HepG2 (cell line): ENCODE results near the gene SDC4. TPM values are rescaled to one million over a fixed set of nuclear protein-coding genes. Genes with fewer than 3 reads are reported as not detected.

ENCODE experiments used
- AKNA ChIP-seq: sonication (generic); formaldehyde crosslinking; IDR thresholded peaks from 2 replicates; pipeline ENCODE4 v1.4.0; 2020; ENCODE audit warnings: missing genetic modification reagents, borderline replicate concordance
- ATF2 ChIP-seq: sonication (generic); formaldehyde crosslinking; IDR thresholded peaks from 2 replicates; pipeline ENCODE4 v1.4.0; 2020; ENCODE audit warnings: missing genetic modification reagents
- PCBP2 ChIP-seq: fragments of 200-400 bp; formaldehyde crosslinking; optimal IDR thresholded peaks from 2 replicates; pipeline ENCODE3; 2018; ENCODE audit warnings: low read length, low read depth; ENCODE audit not compliant: poor library complexity, severe bottlenecking
- ZNF205 ChIP-seq: IDR thresholded peaks from 2 replicates; pipeline ENCODE4 v1.6.1; 2018; ENCODE audit warnings: missing biosample characterization, missing genetic modification reagents
- polyA plus RNA-seq, 8 experiments: library from polyadenylated mRNA; depleted of rRNA in 3 of 8; stranded (reverse) in 7 of 8; unstranded in 1 of 8; fragments of >200 nt; fragmentation: Illumina TruSeq in 4 of 8; extraction: Trizol in 4 of 8; gene quantifications; 2 replicates each; pipeline versions ENCODE4 v1.2.1 to v1.2.3, GENCODE V29; 2011 to 2016; ENCODE audit warnings: low read depth in 4 of 8, missing spikeins in 1 of 8, mixed read lengths in 1 of 8; ENCODE audit not compliant: insufficient read depth in 1 of 8
- total RNA-seq, 5 experiments: library from RNA; depleted of rRNA; stranded (reverse); fragments of >200 nt; fragmentation: Illumina TruSeq; extraction: Trizol; gene quantifications; 2 replicates each; pipeline ENCODE4 v1.2.3, GENCODE V29; 2016; ENCODE audit warnings: low read depth in 1 of 5

Gene SDC4
- total and polyA plus RNA-seq, 2 of the 13 experiments (the other 11 are each of a cell fraction or from before 2014, with no cell fraction given): 49.0 to 65.1 TPM

- no peak for TF ChIP-seq AKNA
- TF ChIP-seq ZNF205 (CRISPR knock-in tag): no peak
- TF ChIP-seq ATF2 (CRISPR knock-in tag): peak; percentile 50; the same call in 1 of the 2 replicates
- no peak for TF ChIP-seq PCBP2
These were observed 10.3 kb upstream of the SDC4 start (continued) for GRCh38 chr20:45358282-45359068.
